ENCODE measurements around the gene TMEM117.

Gene TMEM117

DNA sequence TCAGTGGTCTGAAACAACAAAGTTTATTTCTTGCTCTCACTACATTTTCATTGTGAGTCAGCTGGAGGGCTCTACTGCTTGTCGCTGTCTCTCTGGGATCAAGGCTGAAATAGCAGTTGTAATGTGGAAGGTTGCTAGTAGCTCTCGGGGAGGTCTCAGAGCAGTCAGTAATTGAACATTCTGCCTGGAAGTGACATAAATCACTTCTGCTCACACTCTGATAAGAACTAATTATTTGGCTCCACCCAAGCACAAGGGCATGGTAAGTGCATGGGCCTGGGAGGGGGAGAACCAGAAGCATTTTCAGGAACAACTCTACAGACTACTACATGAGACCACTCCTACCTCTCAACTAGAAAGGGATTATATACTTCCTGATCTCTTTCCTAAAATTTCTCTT lies 128.2 kb downstream of the TMEM117 start:
- no peak for DNase-seq (ENCODE audit: low read depth in 2 of 2)

DNA sequence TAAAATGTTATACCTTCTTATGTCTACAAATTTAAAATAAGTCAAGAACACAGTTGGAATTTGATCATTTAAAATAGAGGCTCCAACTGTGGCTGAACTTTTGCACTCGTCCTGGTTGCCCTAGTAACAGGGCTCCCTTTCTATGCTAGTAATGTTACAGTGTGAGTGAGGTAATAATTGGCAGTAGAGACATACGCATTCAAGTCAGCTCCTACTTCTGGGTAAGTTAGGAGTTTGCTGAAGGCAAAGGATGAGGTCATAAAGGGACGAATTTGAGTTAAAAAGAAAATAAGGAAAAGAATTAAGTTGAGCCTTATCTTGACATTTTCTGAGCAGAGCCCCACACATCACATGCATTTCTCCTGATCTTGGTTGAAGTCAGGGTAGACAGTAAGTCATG lies 129.1 kb downstream of the TMEM117 start:
- no peak for DNase-seq (ENCODE audit: low read depth in 2 of 2)

- DNase-seq (ENCODE audit: low read depth in 2 of 2) = no peak
These were observed 130.0 kb downstream of the TMEM117 start for GRCh38 chr12:43965899-43966298.

DNA sequence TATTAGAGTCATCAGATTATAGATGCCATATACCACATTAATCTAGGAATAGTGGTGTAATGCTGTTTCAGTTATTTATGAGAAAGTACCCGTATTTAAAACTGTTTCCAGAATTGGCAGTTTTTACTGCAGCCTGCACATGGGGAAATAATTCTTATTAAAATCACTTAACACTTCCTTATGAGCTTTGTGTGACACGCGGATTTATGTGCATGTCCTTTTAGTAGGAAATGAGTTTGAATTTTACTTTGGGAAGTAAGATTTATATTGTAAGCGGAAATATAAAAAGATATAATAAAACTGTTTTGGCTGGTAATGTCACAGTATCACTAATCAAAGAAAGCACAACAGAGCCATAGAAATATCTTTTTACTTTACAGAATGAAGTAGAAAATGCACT lies 132.9 kb downstream of the TMEM117 start:
- no peak for DNase-seq (ENCODE audit: low read depth in 2 of 2)

GRCh38 chr12:43969882-43970281 lies 134.0 kb downstream of the TMEM117 start:
- no peak for DNase-seq (ENCODE audit: low read depth in 2 of 2)

- DNase-seq (ENCODE audit: low read depth in 2 of 2) = no peak
These were observed 137.5 kb downstream of the TMEM117 start for GRCh38 chr12:43973385-43973784.

GRCh38 chr12:43973993-43974392 lies 138.1 kb downstream of the TMEM117 start:
- no peak for DNase-seq (ENCODE audit: low read depth in 2 of 2)

DNA sequence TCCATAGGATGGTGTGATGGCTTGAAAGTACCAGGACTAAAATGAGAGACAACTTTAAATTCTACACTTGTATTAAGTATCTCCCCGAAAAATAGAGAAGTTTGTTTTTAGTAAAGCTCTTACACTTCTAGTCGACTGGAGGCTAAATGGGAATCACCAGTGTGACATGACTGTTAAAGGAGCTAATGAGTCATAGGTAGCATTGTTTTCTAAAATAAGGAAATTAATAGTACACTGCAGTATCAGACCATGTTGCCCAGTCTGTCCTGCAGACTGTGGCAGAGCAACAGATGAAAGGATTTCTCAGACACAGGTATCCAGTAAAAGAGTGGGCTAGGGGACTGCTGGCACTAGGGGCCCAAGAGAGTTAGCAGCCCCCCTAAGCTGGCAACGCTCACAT lies 140.1 kb downstream of the TMEM117 start:
- DNase-seq (ENCODE audit: low read depth in 2 of 2) = no peak

GRCh38 chr12:43978556-43978955 lies 142.7 kb downstream of the TMEM117 start:
- no peak for DNase-seq (ENCODE audit: low read depth in 2 of 2)

GRCh38 chr12:43979450-43979849 lies 143.6 kb downstream of the TMEM117 start:
- DNase-seq (ENCODE audit: low read depth in 2 of 2) = no peak

GRCh38 chr12:43980627-43981191 lies 144.8 kb downstream of the TMEM117 start:
- no peak for DNase-seq (ENCODE audit: low read depth in 2 of 2)

DNA sequence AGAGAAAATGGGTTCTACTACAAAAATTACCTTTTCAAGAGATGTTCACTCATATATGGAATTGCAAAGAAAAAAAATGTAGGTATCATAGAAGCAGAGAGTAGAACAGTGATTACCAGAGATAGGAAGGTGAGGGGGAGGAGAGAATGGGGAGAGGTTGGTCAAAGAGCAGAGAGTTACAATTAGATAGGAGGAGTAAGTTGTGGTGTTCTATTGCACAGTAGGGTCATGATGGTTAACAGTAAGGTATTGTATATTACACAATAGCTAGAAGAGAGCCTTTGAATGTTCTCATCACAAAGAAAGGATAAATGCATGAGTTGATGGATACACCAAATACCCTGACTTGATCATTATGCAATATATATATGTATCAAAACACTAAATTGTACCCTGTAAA lies 145.8 kb downstream of the TMEM117 start:
- DNase-seq (ENCODE audit: low read depth in 2 of 2) = no peak

GRCh38 chr12:43982544-43982943 lies 146.7 kb downstream of the TMEM117 start:
- DNase-seq (ENCODE audit: low read depth in 2 of 2) = no peak

DNA sequence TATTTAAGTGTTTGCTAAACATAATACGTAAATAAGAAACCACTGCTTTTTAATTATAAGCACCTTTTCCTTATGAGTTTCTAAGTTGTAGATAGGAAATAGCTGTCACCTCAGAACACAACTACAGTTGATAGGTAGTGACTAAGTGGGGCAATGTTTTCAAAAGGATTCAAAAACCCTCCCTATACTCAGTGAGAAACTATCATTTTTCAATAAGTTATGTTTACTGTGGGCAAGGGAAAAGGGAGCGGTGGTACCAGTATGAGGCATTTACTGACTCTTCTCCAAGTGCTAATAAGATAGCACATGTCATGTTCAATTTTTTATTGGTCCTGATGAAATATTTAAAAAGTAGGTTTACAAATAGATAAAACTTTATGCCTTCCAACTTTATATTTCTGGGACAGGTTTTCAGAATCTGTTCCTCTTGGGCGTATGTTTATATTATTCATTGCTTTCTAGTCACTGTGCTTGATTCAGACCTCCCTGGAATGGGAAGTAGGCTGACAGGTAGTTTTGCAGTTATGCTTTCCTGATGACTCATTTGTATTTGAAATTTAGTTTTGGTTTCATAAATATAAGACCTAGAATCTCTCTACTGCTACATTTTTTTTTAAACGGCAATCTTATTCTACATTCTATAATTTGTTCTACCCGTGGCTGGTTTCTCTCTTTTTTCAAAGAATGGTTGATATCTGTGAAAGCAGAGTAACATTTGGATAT lies 153.1 kb downstream of the TMEM117 start:
- no peak for DNase-seq (ENCODE audit: low read depth in 2 of 2)

GRCh38 chr12:43992856-43993255 lies 157.0 kb downstream of the TMEM117 start:
- DNase-seq (ENCODE audit: low read depth in 2 of 2) = no peak

- no peak for DNase-seq (ENCODE audit: low read depth in 2 of 2)
These were observed 164.6 kb downstream of the TMEM117 start for GRCh38 chr12:44000309-44000952.

DNA sequence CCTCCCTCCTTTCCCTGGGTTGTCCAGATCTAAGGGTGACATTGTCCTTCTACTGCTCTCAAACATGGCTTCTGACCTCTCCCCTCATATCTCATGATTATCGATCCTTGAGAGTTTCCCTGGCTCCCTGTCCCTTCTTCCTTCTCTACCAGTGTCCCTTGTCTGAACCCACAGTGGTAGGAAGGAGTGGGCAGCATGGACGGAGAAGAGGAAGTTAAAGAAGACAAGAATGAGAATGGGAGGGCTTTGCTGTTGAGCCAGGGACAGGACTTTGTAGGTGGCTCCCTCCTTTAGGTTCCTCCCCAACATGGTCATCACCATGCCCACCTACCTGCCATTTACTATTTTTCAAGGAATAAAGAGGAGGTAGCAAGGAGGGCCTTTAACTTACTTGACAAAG lies 166.7 kb downstream of the TMEM117 start:
- no peak for DNase-seq (ENCODE audit: low read depth in 2 of 2)

GRCh38 chr12:44003721-44004120 lies 167.8 kb downstream of the TMEM117 start:
- no peak for DNase-seq (ENCODE audit: low read depth in 2 of 2)

- DNase-seq (ENCODE audit: low read depth in 2 of 2) = no peak
These were observed 179.6 kb downstream of the TMEM117 start for GRCh38 chr12:44015333-44015941.

- DNase-seq (ENCODE audit: low read depth in 2 of 2) = no peak
These were observed 181.3 kb downstream of the TMEM117 start for GRCh38 chr12:44017216-44017615.

DNA sequence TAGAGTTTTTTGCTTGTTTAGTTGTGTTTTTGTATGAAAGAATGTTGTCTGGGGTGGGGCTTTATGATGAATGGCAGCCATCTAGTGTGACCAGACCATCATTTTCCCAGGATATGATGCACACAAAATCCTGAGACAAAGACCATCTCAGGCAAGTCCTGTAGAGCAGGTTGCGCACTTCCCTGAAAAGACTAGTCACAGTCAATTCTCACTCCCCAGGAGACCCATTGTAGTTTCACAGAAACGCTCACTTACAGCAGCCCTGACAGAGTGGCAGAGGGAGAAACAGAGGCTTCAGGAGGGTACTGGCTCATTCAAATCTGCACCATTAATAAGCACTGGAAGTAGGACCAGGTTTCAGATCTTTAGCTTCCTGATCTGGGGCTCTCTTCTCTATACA lies 183.2 kb downstream of the TMEM117 start:
- no peak for DNase-seq (ENCODE audit: low read depth in 2 of 2)

GRCh38 chr12:44020555-44020954 lies 184.7 kb downstream of the TMEM117 start:
- DNase-seq (ENCODE audit: low read depth in 2 of 2) = no peak

DNA sequence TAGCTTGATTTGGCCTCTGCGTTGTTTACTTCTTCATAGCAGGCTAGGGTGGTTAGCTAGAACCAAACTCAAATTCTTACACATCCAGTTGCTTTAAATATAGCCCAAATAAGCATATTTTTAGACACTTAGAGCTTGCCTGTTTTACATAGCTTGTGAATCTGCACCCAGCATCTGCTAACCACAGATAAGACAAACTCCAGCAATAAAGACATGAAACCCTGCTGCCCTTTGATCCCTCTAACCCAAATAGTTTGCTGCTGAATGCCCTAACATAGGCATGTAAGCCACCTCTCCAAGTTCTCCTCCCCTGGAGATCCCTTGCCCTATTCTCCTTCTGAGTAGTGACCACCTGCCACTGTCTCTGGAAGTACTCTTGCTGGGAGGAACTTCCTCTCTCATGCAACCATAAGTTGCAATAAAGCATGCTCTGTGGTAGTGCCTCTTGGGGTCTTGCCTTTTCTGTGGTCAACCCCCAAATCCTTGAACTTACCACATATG lies 185.6 kb downstream of the TMEM117 start:
- DNase-seq (ENCODE audit: low read depth in 2 of 2) = no peak

All from stimulated activated CD4-positive, alpha-beta T cell treated with anti-CD3 and anti-CD28 coated beads, Interleukin-1b, Interleukin-23, amount 100 ng/mL, for 1 hour (primary cell).